Nephron (organoid): ENCODE measurements around the gene FAM181B.

ENCODE experiments used
- H3K27ac Mint-ChIP-seq, 3 experiments: 2 replicates each; pipeline ENCODE4 v1.8.0; 2020; ENCODE audit warnings: mixed read lengths in 3 of 3, mild to moderate bottlenecking in 2 of 3, moderate library complexity in 1 of 3
- H3K27me3 Mint-ChIP-seq: 2 replicates; pipeline ENCODE4 v1.8.0; 2021; ENCODE audit warnings: low read depth, mild to moderate bottlenecking, moderate library complexity, mixed read lengths
- H3K36me3 Mint-ChIP-seq: 2 replicates; pipeline ENCODE4 v1.8.0; 2020; ENCODE audit warnings: low read depth, mixed read lengths
- H3K4me1 Mint-ChIP-seq: 2 replicates; pipeline ENCODE4 v1.8.0; 2020; ENCODE audit warnings: mixed read lengths
- H3K4me3 Mint-ChIP-seq, 3 experiments: 2 replicates each; pipeline ENCODE4 v1.8.0; 2020; ENCODE audit warnings: mild to moderate bottlenecking in 3 of 3, mixed read lengths in 3 of 3, moderate library complexity in 2 of 3
- H3K9me3 Mint-ChIP-seq: 2 replicates; pipeline ENCODE4 v1.8.0; 2020; ENCODE audit warnings: mixed read lengths
- CTCF ChIP-seq, 3 experiments: fragments of 200-600 bp; sonication (generic); IDR thresholded peaks; one replicate each; pipeline ENCODE4 v1.5.0; 2021; ENCODE audit warnings: antibody characterized with exemption in 3 of 3; ENCODE audit not compliant: unreplicated experiment in 3 of 3

The FAM181B gene

GRCh38 chr11:82775218-82775617 is 41.6 kb upstream of the FAM181B start:
- no peaks in the 10 kb centered on the region for H3K27me3 Mint-ChIP-seq
- H3K27ac Mint-ChIP-seq, result no peak overlapping the region
- peaks cover 17% of the 10 kb centered on the region for H3K9me3 Mint-ChIP-seq
- no peaks in the 10 kb centered on the region for H3K36me3 Mint-ChIP-seq
- H3K4me3 Mint-ChIP-seq, result no peak overlapping the region
- no peak for TF ChIP-seq CTCF (IDR thresholded peaks at IDR 0.05; ENCODE audit: unreplicated experiment in 3 of 3)
- H3K4me1 Mint-ChIP-seq, result no peaks in the 10 kb centered on the region

- H3K4me3 Mint-ChIP-seq, result no peak overlapping the region
- no peak for TF ChIP-seq CTCF (IDR thresholded peaks at IDR 0.05; ENCODE audit: unreplicated experiment in 3 of 3)
- H3K9me3 Mint-ChIP-seq, result peaks cover 13% of the 10 kb centered on the region
- no peaks in the 10 kb centered on the region for H3K36me3 Mint-ChIP-seq
- H3K4me1 Mint-ChIP-seq, result no peaks in the 10 kb centered on the region
- H3K27me3 Mint-ChIP-seq, result no peaks in the 10 kb centered on the region
- no peak overlapping the region for H3K27ac Mint-ChIP-seq
Measured at GRCh38 chr11:82771781-82772180, 38.1 kb upstream of the FAM181B start.

GRCh38 chr11:82767123-82767522 is 33.5 kb upstream of the FAM181B start:
- Mint-ChIP-seq H3K4me3 (no peak overlapping the region), H3K27me3 (no peaks in the 10 kb centered on the region), H3K27ac (no peak overlapping the region), H3K9me3 (no peaks in the 10 kb centered on the region), H3K36me3 (no peaks in the 10 kb centered on the region), H3K4me1 (no peaks in the 10 kb centered on the region)
- TF ChIP-seq CTCF (IDR thresholded peaks at IDR 0.05; ENCODE audit: unreplicated experiment in 3 of 3), result no peak

- Mint-ChIP-seq H3K36me3 (no peaks in the 10 kb centered on the region), H3K27me3 (no peaks in the 10 kb centered on the region), H3K9me3 (peaks cover 4% of the 10 kb centered on the region), H3K4me1 (no peaks in the 10 kb centered on the region), H3K4me3 (no peak overlapping the region), H3K27ac (no peak overlapping the region)
- no peak for TF ChIP-seq CTCF (IDR thresholded peaks at IDR 0.05; ENCODE audit: unreplicated experiment in 3 of 3)
Measured at GRCh38 chr11:82765466-82766034, 31.9 kb upstream of the FAM181B start.

- TF ChIP-seq CTCF (IDR thresholded peaks at IDR 0.05; ENCODE audit: unreplicated experiment in 3 of 3), result no peak
- Mint-ChIP-seq H3K27me3 (no peaks in the 10 kb centered on the region), H3K27ac (no peak overlapping the region), H3K4me1 (no peaks in the 10 kb centered on the region), H3K9me3 (peaks cover 4% of the 10 kb centered on the region), H3K36me3 (no peaks in the 10 kb centered on the region), H3K4me3 (no peak overlapping the region)
Measured at GRCh38 chr11:82763167-82763566, 29.5 kb upstream of the FAM181B start.

GRCh38 chr11:82759649-82760048 is 26.0 kb upstream of the FAM181B start:
- H3K36me3 Mint-ChIP-seq, result no peaks in the 10 kb centered on the region
- no peak overlapping the region for H3K4me3 Mint-ChIP-seq
- H3K9me3 Mint-ChIP-seq, result peaks cover 4% of the 10 kb centered on the region
- H3K27me3 Mint-ChIP-seq, result no peaks in the 10 kb centered on the region
- H3K4me1 Mint-ChIP-seq, result peaks cover 11% of the 10 kb centered on the region
- TF ChIP-seq CTCF (IDR thresholded peaks at IDR 0.05; ENCODE audit: unreplicated experiment in 3 of 3), result no peak
- no peak overlapping the region for H3K27ac Mint-ChIP-seq
